Measurements from ENCODE around the gene HMCN1. TPM values are rescaled to one million over a fixed set of nuclear protein-coding genes. Genes with fewer than 3 reads are reported as not detected.
"Not testable (repeated sequence)": the region's sequence is repeated elsewhere in the genome, so short reads cannot be mapped to it uniquely, and the experiment has no call there.

The HMCN1 gene
- total and polyA plus RNA-seq, 2 donors: 0.50 to 0.85 TPM

DNA sequence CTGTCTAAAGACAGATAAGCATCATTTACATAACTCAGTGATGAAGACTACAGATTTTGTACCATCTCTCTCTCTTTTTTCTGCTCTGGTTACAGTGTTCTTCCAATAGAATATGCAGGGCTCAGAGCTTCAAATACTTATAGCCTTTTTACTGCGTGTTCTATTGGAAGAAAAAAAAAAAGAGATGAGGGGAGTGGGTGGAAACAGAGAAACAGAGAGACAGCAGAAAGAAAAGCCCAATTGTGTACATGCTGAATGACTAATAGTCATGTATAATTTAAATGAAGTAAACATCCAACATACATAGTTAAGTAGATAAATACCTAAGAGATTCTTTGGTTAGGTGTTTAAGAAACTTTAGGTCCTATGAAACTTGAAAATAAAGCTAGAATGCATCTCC lies 151.9 kb downstream of the HMCN1 start:
- no peak for DNase-seq (ENCODE audit: low read depth in 6 of 9, low spot score in 9 of 9)
- no peaks in the 10 kb centered on the region for H3K4me1 ChIP-seq (ENCODE audit: control insufficient read depth in 2 of 2, insufficient read depth in 2 of 2, low read length in 2 of 2)
- H3K27ac ChIP-seq (ENCODE audit: low read depth in 1 of 2, low read length in 1 of 2): no peak overlapping the region
- H3K36me3 ChIP-seq (ENCODE audit: control insufficient read depth in 2 of 2, insufficient read depth in 2 of 2, low read length in 1 of 2): no peaks in the 10 kb centered on the region
- H3K4me3 ChIP-seq (ENCODE audit: low read length in 2 of 2): no peak overlapping the region
- 96% methylated on average over 1 of the region's 1 CpG for WGBS
- no peaks in the 10 kb centered on the region for H3K9me3 ChIP-seq (ENCODE audit: control insufficient read depth in 2 of 2, insufficient read depth in 1 of 2, low read length in 1 of 2)
- no peaks in the 10 kb centered on the region for H3K27me3 ChIP-seq (ENCODE audit: control insufficient read depth in 2 of 2, insufficient read depth in 1 of 2, low read length in 1 of 2)

DNA sequence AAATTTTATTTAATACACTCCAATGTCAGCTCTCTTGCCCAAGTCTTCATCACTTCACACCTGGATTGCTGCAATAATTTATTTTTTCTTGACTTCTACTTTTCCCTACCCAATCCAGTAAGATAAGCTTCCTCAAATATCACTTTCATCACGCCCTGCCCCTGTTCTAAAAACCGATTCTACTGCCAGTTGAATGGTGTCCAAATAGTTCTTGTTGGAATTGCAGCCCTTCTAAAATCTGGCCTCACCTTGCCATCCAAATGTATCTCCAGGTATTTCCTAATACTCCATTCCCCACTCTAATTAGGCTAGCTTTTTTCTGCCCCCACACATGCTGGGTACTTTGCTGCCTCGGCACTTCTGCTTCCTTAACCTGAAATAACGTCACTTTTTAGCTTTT lies 152.5 kb downstream of the HMCN1 start:
- WGBS: 89% methylated on average over 4 of the region's 4 CpGs
- no peak for DNase-seq (ENCODE audit: low read depth in 6 of 9, low spot score in 9 of 9)

DNA sequence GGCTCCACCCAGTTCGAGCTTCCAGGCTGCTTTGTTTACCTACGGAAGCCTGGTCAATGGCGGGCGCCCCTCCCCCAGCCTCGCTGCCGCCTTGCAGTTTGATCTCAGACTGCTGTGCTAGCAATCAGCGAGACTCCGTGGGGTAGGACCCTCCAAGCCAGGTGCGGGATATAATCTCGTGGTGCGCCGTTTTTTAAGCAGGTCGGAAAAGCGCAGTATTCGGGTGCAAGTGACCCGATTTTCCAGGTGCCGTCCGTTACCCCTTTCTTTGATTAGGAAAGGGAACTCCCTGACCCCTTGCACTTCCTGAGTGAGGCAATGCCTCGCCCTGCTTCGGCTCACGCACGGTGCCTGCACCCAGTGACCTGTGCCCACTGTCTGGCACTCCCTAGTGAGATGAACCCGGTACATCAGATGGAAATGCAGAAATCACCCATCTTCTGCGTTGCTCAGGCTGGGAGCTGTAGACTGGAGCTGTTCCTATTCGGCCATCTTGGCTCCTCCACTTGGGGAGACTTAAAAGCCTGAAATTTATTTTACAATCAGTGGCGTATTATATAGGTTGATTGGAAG lies 158.7 kb downstream of the HMCN1 start:
- H3K9me3 ChIP-seq (ENCODE audit: control insufficient read depth in 2 of 2, insufficient read depth in 1 of 2, low read length in 1 of 2); H3K4me1 ChIP-seq (ENCODE audit: control insufficient read depth in 2 of 2, insufficient read depth in 2 of 2, low read length in 2 of 2); H3K27me3 ChIP-seq (ENCODE audit: control insufficient read depth in 2 of 2, insufficient read depth in 1 of 2, low read length in 1 of 2); H3K4me3 ChIP-seq (ENCODE audit: low read length in 2 of 2); H3K36me3 ChIP-seq (ENCODE audit: control insufficient read depth in 2 of 2, insufficient read depth in 2 of 2, low read length in 1 of 2); DNase-seq (ENCODE audit: low read depth in 6 of 9, low spot score in 9 of 9); H3K27ac ChIP-seq (ENCODE audit: low read depth in 1 of 2, low read length in 1 of 2): not testable (repeated sequence)
- WGBS: 93% methylated on average over 26 of the region's 26 CpGs

More for the DNA sequence above, 152.5 kb downstream of the HMCN1 start:
- Histone ChIP-seq H3K27me3 (ENCODE audit: control insufficient read depth in 2 of 2, insufficient read depth in 1 of 2, low read length in 1 of 2) (no peaks in the 10 kb centered on the region), H3K27ac (ENCODE audit: low read depth in 1 of 2, low read length in 1 of 2) (no peak overlapping the region), H3K36me3 (ENCODE audit: control insufficient read depth in 2 of 2, insufficient read depth in 2 of 2, low read length in 1 of 2) (no peaks in the 10 kb centered on the region), H3K4me1 (ENCODE audit: control insufficient read depth in 2 of 2, insufficient read depth in 2 of 2, low read length in 2 of 2) (no peaks in the 10 kb centered on the region), H3K4me3 (ENCODE audit: low read length in 2 of 2) (no peak overlapping the region), H3K9me3 (ENCODE audit: control insufficient read depth in 2 of 2, insufficient read depth in 1 of 2, low read length in 1 of 2) (no peaks in the 10 kb centered on the region)

DNA sequence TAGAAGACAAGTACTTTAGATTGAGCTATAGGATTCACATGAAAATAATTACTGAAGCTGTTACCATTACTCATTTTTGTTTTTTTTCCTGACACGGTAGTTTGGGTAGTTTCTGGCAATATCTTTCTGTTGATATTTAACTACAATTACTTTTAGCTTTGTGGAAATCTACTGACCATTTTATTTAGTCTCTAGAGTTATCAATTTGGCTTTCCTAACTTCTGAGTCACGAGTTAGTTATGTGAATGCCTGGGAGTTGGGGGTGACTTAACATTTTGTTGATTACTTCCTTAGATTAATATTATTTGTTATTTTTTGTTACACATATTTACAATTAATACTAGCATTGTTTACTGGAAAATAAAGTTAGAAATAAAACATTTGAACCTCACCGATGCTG lies 160.6 kb downstream of the HMCN1 start:
- H3K9me3 ChIP-seq (ENCODE audit: control insufficient read depth in 2 of 2, insufficient read depth in 1 of 2, low read length in 1 of 2): no peaks in the 10 kb centered on the region
- H3K27ac ChIP-seq (ENCODE audit: low read depth in 1 of 2, low read length in 1 of 2): no peak overlapping the region
- WGBS: 93% methylated on average over 3 of the region's 3 CpGs
- no peak overlapping the region for H3K4me3 ChIP-seq (ENCODE audit: low read length in 2 of 2)
- H3K4me1 ChIP-seq (ENCODE audit: control insufficient read depth in 2 of 2, insufficient read depth in 2 of 2, low read length in 2 of 2): no peaks in the 10 kb centered on the region
- no peaks in the 10 kb centered on the region for H3K27me3 ChIP-seq (ENCODE audit: control insufficient read depth in 2 of 2, insufficient read depth in 1 of 2, low read length in 1 of 2)
- no peak for DNase-seq (ENCODE audit: low read depth in 6 of 9, low spot score in 9 of 9)
- H3K36me3 ChIP-seq (ENCODE audit: control insufficient read depth in 2 of 2, insufficient read depth in 2 of 2, low read length in 1 of 2): no peaks in the 10 kb centered on the region

GRCh38 chr1:185895208-185895900 lies 161.2 kb downstream of the HMCN1 start:
- 96% methylated on average over 1 of the region's 1 CpG for WGBS
- H3K4me1 ChIP-seq (ENCODE audit: control insufficient read depth in 2 of 2, insufficient read depth in 2 of 2, low read length in 2 of 2): no peaks in the 10 kb centered on the region
- no peak overlapping the region for H3K4me3 ChIP-seq (ENCODE audit: low read length in 2 of 2)
- DNase-seq (ENCODE audit: low read depth in 6 of 9, low spot score in 9 of 9): no peak
- H3K27me3 ChIP-seq (ENCODE audit: control insufficient read depth in 2 of 2, insufficient read depth in 1 of 2, low read length in 1 of 2): no peaks in the 10 kb centered on the region
- no peak overlapping the region for H3K27ac ChIP-seq (ENCODE audit: low read depth in 1 of 2, low read length in 1 of 2)
- H3K36me3 ChIP-seq (ENCODE audit: control insufficient read depth in 2 of 2, insufficient read depth in 2 of 2, low read length in 1 of 2): no peaks in the 10 kb centered on the region
- H3K9me3 ChIP-seq (ENCODE audit: control insufficient read depth in 2 of 2, insufficient read depth in 1 of 2, low read length in 1 of 2): no peaks in the 10 kb centered on the region

GRCh38 chr1:185896863-185897262 lies 162.7 kb downstream of the HMCN1 start:
- H3K36me3 ChIP-seq (ENCODE audit: control insufficient read depth in 2 of 2, insufficient read depth in 2 of 2, low read length in 1 of 2): no peaks in the 10 kb centered on the region
- DNase-seq (ENCODE audit: low read depth in 6 of 9, low spot score in 9 of 9): no peak
- H3K4me3 ChIP-seq (ENCODE audit: low read length in 2 of 2): no peak overlapping the region
- H3K4me1 ChIP-seq (ENCODE audit: control insufficient read depth in 2 of 2, insufficient read depth in 2 of 2, low read length in 2 of 2): no peaks in the 10 kb centered on the region
- H3K27me3 ChIP-seq (ENCODE audit: control insufficient read depth in 2 of 2, insufficient read depth in 1 of 2, low read length in 1 of 2): no peaks in the 10 kb centered on the region
- no peaks in the 10 kb centered on the region for H3K9me3 ChIP-seq (ENCODE audit: control insufficient read depth in 2 of 2, insufficient read depth in 1 of 2, low read length in 1 of 2)
- H3K27ac ChIP-seq (ENCODE audit: low read depth in 1 of 2, low read length in 1 of 2): no peak overlapping the region

DNA sequence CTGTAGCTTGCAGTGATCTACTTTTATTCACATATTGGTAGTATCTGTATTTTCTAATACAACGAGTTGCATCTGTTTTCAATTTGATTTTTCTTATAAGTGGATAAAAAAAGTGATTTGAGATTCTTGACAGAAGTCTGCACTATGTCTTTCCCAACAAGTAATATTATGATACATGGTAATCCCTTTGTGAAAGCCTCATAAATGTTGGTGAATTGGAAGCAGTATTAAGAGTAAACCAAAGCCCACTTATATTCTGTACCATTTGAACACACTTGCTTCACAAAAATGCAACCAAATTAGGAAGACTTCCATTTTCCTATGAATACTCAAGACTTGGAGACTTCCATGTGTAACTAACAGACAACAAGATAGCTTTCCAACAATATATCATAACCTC lies 172.0 kb downstream of the HMCN1 start:
- DNase-seq (ENCODE audit: low read depth in 6 of 9, low spot score in 9 of 9): no peak
- Histone ChIP-seq H3K27me3 (ENCODE audit: control insufficient read depth in 2 of 2, insufficient read depth in 1 of 2, low read length in 1 of 2) (no peaks in the 10 kb centered on the region), H3K9me3 (ENCODE audit: control insufficient read depth in 2 of 2, insufficient read depth in 1 of 2, low read length in 1 of 2) (no peaks in the 10 kb centered on the region), H3K4me3 (ENCODE audit: low read length in 2 of 2) (no peak overlapping the region), H3K4me1 (ENCODE audit: control insufficient read depth in 2 of 2, insufficient read depth in 2 of 2, low read length in 2 of 2) (no peaks in the 10 kb centered on the region), H3K27ac (ENCODE audit: low read depth in 1 of 2, low read length in 1 of 2) (no peak overlapping the region), H3K36me3 (ENCODE audit: control insufficient read depth in 2 of 2, insufficient read depth in 2 of 2, low read length in 1 of 2) (no peaks in the 10 kb centered on the region)
- WGBS: 88% methylated on average over 1 of the region's 1 CpG

GRCh38 chr1:185907246-185907645 lies 173.1 kb downstream of the HMCN1 start:
- DNase-seq (ENCODE audit: low read depth in 6 of 9, low spot score in 9 of 9): no peak
- H3K36me3 ChIP-seq (ENCODE audit: control insufficient read depth in 2 of 2, insufficient read depth in 2 of 2, low read length in 1 of 2): no peaks in the 10 kb centered on the region
- no peak overlapping the region for H3K27ac ChIP-seq (ENCODE audit: low read depth in 1 of 2, low read length in 1 of 2)
- H3K4me1 ChIP-seq (ENCODE audit: control insufficient read depth in 2 of 2, insufficient read depth in 2 of 2, low read length in 2 of 2): no peaks in the 10 kb centered on the region
- no peaks in the 10 kb centered on the region for H3K9me3 ChIP-seq (ENCODE audit: control insufficient read depth in 2 of 2, insufficient read depth in 1 of 2, low read length in 1 of 2)
- 92% methylated on average over 2 of the region's 2 CpGs for WGBS
- H3K4me3 ChIP-seq (ENCODE audit: low read length in 2 of 2): no peak overlapping the region
- H3K27me3 ChIP-seq (ENCODE audit: control insufficient read depth in 2 of 2, insufficient read depth in 1 of 2, low read length in 1 of 2): no peaks in the 10 kb centered on the region

- Histone ChIP-seq H3K4me1 (ENCODE audit: control insufficient read depth in 2 of 2, insufficient read depth in 2 of 2, low read length in 2 of 2) (no peaks in the 10 kb centered on the region), H3K36me3 (ENCODE audit: control insufficient read depth in 2 of 2, insufficient read depth in 2 of 2, low read length in 1 of 2) (no peaks in the 10 kb centered on the region), H3K9me3 (ENCODE audit: control insufficient read depth in 2 of 2, insufficient read depth in 1 of 2, low read length in 1 of 2) (no peaks in the 10 kb centered on the region), H3K27me3 (ENCODE audit: control insufficient read depth in 2 of 2, insufficient read depth in 1 of 2, low read length in 1 of 2) (no peaks in the 10 kb centered on the region), H3K27ac (ENCODE audit: low read depth in 1 of 2, low read length in 1 of 2) (no peak overlapping the region), H3K4me3 (ENCODE audit: low read length in 2 of 2) (no peak overlapping the region)
- whole genome bisulfite sequencing: 94% methylated on average over 4 of the region's 4 CpGs
- DNase-seq (ENCODE audit: low read depth in 6 of 9, low spot score in 9 of 9): no peak
Measured at GRCh38 chr1:185911978-185912377, 177.8 kb downstream of the HMCN1 start.
